Measurements from ENCODE around the gene HDHD5.

GRCh38 chr22:17090550-17090949 is 68.5 kb downstream of the HDHD5 start:
- no peak for TF ChIP-seq CTCF (IDR thresholded peaks at IDR 0.05)
- TF ChIP-seq EP300 (IDR thresholded peaks at IDR 0.05): no peak

Data from suprapubic skin (tissue), 3 donors.